NCI-H128 (cell line): ENCODE results near the gene PSAPL1.

Experiments
- DNase-seq: peaks from one replicate; lab custom pipeline; 2025; ENCODE audit not compliant: unreplicated experiment; lab: John Stamatoyannopoulos, UW

PSAPL1 gene, protein sequence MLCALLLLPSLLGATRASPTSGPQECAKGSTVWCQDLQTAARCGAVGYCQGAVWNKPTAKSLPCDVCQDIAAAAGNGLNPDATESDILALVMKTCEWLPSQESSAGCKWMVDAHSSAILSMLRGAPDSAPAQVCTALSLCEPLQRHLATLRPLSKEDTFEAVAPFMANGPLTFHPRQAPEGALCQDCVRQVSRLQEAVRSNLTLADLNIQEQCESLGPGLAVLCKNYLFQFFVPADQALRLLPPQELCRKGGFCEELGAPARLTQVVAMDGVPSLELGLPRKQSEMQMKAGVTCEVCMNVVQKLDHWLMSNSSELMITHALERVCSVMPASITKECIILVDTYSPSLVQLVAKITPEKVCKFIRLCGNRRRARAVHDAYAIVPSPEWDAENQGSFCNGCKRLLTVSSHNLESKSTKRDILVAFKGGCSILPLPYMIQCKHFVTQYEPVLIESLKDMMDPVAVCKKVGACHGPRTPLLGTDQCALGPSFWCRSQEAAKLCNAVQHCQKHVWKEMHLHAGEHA

DNA sequence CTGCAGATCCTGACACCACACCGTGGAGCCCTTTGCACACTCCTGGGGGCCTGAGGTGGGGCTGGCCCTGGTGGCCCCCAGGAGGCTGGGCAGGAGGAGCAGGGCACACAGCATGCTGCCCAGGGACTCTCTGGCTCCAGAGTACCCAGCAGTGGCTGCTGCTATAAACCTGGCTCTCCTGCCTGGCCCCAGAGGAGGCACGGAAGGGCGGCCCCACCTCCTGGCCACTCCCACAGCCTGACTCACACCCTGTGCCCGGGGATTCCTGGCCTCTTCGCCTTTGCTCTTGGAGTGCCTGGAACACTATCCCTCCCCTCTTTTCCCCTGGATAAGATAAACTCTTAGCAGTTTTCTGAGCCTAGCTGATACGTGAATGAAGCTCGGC, at the start of gene PSAPL1:
TSS of gene PSAPL1 (minus strand) at position 165 of the 385 bp plus-strand sequence. CDS start at position 114, 51 bp downstream.
- DNase-seq, result no peak

DNA sequence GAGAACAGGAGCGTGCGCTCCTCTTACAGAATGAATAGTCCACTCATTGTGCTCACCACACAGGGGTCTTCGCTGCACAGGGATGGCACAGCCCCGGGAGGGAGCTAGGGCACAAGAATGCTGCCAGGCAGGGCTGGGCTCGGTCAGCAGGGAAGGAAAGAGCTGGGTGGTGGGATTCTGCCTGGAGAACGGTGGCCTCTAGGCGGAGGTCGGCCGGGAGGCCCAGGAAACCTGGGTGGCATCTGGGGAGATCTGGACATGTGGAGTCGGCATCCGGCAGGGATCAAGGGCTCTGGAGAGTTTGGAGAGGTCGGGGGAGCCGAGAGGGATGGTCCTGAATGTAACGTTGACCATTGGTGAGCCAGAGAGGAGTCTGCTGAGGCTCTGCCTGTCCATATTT, 46.5 kb upstream of the PSAPL1 start:
- no peak for DNase-seq

DNA sequence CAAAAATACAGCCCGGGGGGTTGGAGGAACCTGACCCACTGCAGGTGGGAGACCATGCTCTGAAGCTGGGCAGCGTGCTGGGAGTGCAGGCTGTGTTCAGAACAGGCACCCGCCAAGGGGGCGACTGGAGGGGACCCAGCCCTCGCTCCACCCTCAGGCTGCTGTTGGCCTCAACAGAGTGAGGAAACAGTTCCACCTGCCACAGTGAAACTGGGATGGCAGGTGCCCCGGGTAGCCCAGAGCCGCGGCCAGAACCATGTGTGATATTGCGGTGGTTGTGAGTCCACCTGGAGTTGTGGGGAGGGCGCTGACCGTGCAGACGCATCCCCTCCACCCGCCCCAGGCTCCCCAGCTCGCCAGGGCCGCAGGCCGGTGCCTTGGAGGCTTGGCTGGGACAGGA, 45.7 kb upstream of the PSAPL1 start:
- no peak for DNase-seq

DNA sequence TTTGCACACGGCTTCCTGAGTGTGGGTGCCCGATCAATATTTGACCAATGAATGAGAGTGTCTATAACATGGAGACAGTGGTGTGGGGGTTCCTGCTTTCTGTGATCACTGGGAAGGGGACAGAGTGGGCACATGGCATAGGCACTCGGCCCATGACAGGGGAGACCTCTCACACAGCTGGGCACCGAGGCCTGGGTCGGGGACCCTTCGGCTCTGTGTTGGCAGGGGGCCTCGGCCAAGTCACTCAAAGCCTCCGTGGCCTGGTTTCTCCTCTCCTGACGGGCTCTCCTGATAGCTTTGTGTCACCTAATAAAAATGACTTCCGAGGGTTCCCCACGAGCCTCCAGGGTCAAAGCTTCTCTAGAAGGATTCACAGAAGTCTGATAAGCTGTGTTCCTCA, 43.9 kb upstream of the PSAPL1 start:
- no peak for DNase-seq

DNA sequence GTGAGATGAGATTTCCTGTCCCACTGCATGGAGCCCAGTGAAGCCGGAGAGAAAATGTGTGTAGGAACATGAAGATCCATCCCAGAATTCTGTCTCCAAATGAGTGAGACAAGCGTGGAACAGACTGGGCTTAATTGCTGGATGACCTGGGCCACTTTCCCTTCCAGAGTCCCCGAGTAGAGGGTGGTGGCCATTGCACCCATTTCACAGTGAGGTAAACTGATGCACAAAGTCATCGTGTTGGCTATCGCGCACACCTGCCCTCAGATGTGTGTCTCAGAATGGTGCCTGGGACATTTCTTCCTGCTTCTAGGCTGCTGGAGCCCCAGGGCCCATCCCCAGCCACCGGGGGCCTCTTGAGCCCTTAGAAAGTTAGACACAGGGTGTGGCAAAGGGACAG, 43.0 kb upstream of the PSAPL1 start:
- DNase-seq, result no peak

DNA sequence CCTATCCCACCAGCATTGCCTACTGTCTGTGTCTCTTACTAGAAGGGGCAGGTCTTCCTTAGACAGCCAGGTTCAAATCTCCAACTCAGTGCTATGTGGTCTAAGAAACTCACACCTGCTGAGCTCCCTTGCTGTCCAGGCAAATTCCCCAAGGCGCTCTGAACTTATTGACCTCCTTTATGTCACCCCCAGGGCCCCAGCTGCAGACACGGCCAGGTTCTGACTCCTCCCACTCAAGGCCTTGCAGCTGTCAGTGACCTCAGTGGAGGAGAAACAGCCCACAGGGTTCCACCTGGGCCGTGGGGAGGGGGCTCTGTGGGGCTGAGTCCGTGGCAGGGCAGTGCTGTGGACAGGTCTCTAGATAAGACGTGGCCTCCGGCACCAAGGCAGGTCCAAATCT, 42.1 kb upstream of the PSAPL1 start:
- DNase-seq, result no peak

DNA sequence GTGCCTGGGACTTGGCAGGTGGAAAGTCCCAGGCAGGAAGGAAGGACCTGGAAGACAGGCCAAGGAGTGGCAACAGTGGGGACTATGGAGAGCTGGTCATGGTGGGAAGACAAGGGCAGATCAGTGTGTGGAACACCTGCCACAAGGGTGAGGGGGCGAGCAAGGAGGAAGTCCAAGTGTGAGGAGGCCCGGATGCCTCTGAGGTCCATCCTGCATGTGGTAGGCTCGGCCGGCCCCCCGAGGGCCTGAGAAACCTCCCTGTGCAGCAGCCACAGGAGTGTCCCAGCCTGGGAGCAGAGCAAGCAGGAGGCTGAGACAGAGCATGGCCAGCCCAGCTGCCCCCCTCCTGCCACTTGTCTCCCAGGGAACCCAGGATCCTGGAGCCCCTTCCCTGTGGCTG, 40.5 kb upstream of the PSAPL1 start:
- no peak for DNase-seq

DNA sequence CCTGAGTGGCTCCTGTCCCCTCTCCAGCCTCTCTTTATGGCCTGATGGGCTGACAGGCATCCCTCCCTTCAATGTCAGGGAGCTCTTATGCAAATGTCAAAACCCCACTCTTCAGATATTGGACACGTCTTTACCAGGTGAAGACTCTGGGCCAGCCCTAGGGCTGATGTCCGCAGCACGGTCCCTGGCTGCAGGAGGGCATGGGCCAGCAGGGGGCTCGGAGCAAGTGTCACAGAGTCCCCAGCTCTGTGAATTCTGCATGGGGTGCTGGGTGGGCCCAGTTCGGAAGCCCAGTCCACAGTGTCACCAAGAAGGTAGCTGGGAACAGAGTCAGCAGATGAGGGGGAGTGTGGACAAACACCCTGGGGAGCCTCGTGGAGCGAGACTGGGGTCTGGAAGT, 39.6 kb upstream of the PSAPL1 start:
- DNase-seq, result no peak

DNA sequence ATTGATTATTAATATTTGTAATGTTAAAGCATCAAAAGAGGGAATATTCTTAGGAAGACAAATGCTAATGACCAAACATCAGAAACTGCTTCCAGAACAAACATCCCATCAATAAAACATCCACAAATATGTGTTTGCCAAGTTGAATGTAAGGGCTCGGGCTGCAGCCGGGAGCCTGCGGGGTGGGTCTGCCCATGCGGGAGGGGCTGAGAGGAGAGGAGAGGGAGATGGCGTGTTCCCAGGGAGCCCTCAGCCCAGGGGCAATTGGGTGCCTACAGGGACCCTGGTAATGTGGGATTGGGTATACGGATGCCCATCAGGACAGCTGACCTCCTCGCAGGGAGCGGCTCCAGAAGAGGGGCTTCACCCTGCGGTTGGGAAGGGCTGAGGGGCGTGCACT, 38.4 kb upstream of the PSAPL1 start:
- DNase-seq, result no peak

DNA sequence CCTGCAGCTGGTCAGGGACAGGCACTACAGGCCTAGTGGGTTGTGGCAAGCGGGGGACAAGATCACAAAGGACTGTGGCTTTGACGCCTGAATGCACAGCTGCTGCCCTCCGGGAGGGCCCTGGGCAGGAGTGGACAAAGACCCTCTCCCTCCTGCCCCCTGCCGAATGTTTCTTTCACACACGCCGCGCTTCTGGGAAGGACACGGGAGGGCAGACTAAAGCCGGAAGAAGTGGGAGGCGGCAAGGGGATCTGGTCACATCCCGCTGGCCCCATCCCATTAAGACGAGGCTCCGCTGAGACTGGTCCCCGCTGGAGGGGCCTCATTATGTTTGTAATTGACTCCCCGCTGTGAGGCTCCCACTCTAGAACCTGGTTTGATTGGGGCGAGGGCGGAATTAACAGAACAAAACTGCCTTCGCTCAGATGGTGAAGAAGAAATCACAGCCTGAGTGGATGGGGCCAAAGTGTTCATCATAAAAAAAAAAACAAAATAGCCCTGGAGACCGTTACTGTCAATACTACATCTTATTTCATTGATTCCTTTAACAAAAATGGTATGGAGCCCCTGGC, 37.8 kb upstream of the PSAPL1 start:
- no peak for DNase-seq

DNA sequence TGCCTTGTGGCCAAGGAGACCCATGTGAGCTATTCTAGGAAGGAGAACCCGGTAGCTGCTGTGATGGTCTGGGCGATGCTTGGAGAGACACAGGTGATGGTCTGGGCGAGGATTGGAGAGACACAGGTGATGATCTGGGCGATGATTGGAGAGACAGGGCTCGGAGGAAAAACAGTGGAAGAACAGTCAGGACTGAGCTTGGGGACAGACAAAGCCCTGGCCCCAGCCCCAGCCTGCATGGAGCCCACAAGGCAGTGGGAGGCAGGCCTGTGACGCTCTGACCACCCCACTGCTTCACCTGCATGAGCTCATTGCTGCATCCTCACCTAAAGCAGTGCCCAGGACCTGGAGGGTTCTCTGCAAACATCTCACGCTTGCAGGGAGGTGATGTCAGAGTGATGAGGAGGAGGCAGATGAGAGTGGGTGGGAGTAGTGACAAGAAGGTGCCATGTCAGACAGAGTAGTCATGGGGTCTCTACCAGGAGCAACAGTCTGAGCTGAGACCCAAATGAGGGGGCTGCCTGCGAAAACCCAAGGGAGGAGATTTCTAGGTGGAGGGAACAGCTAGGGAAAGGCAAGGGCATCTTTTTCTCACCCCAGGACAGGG, 35.9 kb upstream of the PSAPL1 start:
- DNase-seq, result no peak

DNA sequence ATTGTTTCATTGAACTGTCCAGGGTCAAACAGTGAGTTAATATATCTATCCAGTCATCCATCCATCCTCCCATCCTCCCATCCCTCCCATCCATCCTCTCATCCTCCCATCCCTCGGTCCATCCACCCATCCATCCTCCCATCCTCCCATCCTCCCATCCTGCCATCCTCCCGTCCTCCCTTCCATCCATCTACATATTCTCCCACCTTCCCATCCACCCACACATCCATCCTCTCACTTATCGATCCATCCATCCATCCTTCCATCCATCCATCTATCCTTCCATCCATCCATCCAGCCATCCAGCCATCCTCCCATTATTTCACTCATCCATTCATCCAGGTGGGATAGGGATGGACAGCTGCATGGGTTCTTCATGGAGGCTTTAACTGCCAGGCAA, 35.4 kb upstream of the PSAPL1 start:
- DNase-seq, result no peak

DNA sequence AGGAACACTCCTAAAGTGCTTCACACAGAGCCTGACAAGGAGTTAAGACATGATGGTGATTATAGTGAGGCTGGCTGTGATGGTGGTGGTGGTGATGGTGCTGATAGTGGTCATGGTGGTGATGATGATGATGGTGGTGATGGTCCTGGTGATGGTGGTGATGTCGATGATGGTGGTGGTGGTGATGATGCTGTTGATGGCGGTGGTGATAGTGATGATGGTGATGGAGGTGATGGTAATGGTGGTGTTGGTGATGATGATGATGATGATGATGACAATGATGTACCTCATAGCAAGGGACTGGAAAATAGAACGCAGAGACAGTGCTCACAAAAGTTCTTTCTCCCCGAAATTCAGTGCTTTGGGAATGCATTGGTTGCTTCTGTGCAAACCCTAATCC, 34.3 kb upstream of the PSAPL1 start:
- no peak for DNase-seq

DNA sequence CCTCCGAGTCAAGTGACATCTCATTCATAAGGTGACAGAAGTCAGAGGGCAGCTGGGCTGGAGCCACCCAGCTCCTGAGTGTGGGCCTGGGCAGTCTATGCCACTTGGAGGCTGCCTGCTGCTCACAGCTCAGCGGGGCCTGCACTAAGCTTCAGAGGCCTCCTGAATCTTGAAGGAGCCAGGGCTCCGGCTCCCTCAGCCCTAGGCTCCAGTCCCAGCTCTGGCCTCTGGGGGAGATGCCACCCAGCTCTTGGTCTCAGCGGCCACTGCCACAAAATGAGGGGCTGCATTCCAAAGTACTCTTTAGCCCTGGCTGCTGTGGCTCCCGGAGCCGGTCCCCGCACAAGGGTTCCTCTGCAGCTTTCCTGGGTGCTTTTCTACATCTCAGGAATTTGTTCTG, 32.7 kb upstream of the PSAPL1 start:
- DNase-seq, result no peak

DNA sequence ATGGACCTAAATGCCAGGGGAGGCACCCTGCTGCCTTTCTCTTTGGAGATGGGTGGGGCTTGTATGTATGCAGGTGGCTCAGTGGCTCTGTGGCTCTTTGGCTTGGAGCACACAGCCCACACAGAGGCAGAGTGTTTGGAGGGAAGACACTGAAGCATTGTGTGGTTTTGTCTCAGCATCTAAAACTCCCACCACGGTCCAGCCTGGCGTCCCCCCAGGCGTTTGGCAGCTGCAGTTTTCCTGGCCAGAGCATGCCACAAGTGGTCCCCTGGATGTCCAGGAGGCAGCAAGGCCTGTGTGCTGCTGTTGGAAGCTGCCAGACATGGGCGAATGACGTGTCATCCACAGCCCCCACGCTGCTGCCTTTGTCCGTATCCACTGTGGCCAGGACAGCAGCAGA, 32.2 kb upstream of the PSAPL1 start:
- DNase-seq, result no peak

DNA sequence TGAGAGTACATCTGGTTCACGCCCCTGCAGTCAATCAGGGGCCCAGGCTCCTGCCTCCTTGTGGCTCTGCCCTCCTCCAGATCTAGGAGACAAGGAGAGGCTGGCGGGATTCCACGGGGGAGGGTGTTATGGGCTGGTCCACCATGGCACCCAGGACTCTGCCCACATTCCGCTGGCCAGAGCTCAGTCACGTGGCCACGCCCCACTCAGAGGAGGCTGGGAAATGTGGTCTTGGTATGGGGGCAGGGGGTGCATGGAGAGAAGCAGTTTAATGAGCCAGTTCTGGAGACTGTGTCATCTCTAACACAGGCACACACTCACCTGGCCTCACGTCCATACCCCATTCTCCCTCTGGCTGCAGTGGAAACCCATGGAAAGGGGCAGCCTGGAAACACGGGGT, 31.5 kb upstream of the PSAPL1 start:
- DNase-seq, result no peak

DNA sequence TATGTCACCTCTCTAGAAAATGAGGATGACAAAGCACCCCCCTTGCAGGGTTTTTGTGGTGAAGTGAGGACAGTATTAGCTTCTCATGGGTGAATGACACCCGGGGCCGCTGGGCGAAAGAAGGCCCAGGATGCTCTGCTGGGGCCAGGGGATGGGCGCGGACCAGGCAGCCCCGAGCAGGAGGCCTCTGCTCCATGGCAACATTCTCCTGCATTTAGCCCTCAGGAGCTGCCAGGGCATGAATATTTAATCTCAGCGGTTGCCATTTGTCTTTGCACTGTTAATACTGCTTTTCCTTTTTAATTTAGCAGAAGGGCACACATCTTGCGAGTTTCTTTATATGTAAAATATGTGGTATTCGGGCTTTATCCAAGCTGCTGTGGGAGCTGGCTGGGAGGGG, 30.3 kb upstream of the PSAPL1 start:
- DNase-seq, result no peak

DNA sequence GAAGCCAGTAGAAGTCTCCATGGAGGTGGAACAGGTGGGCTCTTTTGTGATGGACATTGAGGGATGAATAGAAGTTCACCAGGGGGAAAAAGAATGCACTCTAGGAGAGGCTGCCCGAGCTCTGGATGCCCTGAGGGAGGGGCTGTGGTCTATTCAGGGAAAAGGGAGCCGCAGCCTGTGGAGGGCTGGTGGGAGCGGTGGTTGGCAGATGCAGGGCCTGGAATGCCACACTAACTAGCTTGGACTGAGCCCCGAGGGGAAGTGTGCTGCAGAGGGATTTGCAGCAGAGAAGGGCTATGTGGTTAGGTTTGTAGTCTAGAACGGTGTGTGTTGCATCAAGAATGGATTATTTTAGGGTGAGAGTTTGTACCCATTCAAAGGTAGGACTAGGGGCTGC, 29.5 kb upstream of the PSAPL1 start:
- DNase-seq, result no peak

DNA sequence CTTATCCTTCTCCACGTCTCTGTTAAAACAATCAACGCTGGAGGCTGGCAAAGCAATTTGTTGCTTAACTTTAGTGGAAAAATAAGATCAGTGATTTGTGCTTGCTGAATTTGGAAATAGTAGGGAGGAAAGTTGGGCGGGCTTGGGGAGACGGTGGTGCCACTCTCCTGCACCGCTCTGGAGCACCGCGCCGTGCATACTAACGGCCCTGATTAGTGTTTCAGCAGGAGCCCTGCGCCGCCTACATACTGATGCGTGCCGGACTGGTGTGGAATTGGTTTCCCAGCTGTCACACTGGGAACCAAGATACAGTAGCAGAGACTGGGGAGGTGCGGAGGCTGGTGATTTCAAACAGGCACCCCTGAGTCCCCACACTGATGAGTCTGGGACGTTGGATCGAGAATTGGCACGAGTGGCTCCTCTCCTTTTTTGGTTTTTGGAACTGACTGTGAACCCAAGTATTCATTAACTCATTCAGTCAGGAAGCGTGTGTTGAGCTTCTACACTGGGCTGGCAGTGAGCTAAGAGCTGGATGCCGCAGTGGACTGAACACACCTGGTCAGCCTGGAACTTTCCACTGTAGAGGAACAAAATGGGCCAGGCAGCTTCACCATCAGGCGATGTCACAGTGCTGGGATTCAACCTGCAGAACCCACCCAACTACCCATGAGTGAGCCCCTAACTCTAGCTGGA, 29.0 kb upstream of the PSAPL1 start:
- no peak for DNase-seq

DNA sequence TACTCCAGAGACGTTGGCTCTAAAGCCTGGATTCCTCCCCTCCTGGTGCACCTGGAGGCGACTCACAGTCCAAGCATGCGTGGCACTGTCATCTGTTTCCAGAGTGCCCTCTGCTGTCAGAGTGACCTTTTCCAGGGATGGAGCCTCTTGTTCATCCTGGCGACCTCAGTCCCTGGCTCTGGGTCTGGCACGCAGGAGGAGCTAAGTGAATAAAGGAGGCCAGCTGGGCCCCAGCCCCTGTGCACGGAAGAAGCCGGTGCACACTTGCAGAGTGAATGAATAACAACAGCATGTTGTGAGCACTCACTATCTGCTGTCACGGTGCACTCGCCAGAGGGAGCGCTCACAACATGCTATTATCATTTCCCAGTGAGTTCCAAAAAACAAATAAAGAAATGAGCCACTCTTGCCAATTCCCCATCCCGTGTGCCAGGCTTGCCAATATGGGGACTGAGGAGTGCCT, 27.8 kb upstream of the PSAPL1 start:
- no peak for DNase-seq

DNA sequence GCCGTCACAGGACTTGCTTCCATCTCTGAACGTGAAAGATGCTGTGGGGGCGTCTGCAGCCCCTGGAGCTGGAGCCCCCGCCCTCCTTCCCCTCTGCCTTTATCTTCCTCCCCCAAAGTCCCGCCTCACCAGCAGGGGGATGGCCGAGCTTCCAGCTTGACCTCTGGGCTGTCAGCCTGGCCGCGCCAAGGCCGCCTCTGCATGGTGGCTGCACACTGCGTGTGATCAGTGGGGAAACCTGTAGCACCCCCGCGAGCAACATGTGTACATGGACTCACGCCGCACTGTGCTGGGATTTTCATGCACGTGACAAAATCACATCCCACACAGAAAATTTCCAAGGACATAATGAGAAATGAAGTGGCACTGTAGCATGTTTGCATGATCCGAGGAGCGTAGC, 26.5 kb upstream of the PSAPL1 start:
- DNase-seq, result no peak

DNA sequence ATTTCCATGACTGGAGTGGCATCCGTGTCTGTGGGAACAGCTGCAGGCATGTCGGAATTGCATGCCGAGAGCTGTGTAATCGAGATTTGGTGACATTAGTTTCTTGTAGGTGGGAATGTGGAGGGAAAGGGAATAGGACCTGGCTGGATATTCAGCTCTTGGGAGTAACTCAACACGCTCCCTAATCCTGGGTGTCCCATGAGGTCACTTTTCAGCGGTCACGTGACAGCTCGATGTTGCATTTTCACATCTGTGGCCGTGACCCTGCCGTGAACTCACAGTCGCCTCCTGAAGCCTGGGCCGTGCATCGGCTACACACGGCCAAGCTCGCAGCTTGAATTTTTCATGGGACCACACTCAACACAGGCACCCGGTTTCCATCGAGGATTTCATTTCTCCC, 25.8 kb upstream of the PSAPL1 start:
- no peak for DNase-seq
